DMS 273 (cell line): Measurements from ENCODE around the gene CPNE5.

Source experiments
- DNase-seq: peaks from one replicate; lab custom pipeline; 2025; ENCODE audit not compliant: unreplicated experiment; lab: John Stamatoyannopoulos, UW

CPNE5 gene

DNA sequence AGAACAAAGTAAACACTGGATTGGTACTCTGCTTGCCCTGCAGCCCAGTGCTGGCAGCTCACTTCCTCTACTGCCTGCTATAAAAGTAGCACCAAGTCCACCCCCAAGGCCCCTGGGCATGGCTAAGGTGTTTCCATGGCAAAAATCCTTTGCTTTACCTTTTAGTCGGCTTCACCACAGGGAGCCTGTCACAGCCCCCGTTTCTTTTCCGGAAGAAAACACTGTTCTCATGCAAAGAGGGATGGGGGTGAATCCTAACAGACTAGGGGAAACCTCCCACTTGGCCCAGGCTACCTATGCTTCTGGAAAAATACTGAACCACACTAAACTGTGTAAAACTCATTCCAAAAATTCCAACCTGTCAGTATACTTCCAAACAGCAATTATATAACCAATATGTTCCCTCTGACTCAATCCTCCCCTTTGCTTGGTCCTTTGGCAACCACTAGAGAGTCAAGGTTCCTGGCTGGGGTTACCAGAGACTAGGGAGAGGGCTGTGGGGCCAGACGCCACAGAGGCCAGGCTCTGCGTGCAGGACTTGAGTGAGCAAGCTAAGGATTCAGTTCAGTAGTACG is 19.2 kb upstream of the CPNE5 start:
- no peak for DNase-seq

DNA sequence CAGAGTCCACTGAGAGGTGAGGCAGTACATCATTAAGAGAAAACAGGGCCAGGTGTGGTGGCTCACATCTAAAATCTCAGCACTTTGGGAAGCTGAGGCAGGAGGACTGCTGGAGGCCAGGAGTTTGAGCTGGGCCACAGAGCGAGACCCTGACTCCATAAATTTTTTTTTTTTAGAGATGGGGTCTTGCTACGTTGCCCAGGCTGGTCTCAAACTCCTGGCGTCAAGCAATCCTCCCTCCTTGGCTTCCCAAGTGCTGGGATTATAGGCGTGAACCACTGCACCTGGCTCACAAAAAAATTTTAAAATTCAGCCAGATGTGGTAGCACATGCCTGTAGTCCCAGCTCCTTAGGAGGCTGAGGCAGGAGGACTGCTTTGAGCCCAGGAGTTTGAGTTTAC is 18.1 kb upstream of the CPNE5 start:
- no peak for DNase-seq

DNA sequence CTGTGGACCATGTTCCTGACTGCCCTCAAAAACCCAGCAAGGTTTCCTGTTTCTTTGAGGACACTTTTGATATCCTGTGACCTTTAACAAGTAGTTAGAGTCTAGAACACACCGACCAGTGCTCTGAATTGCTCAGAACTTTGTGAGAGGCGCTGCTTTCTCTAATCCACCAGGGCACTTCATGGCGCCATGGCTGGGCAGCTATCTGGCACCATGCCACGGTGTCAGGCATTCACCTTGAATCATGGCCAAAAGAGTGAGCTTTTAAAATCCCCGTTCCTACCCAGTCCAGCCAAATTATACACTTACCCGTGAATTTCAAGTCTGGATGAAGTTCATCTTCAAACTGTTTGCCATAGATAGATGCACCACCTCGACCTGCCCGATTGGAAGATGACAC is 17.0 kb upstream of the CPNE5 start:
- DNase-seq = no peak

DNA sequence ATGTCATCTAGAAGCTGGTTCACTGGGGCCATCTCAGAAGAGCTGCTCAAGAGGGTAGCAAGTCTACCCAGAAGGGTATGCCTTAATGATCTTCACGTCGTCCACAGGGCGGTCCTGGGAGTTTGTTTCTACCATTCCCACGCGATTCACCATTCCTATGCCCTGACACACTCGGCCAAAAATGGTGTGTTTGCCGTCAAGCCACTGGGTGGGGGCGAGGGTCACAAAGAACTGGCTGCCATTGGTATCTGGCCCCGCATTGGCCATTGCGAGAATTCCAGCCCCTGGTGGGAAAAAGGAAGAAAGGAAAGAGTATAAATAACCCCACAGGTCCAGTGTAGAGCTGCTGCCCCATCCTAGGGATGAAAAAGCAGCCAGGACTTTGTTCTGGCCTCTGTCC is 16.5 kb upstream of the CPNE5 start:
- DNase-seq = no peak

DNA sequence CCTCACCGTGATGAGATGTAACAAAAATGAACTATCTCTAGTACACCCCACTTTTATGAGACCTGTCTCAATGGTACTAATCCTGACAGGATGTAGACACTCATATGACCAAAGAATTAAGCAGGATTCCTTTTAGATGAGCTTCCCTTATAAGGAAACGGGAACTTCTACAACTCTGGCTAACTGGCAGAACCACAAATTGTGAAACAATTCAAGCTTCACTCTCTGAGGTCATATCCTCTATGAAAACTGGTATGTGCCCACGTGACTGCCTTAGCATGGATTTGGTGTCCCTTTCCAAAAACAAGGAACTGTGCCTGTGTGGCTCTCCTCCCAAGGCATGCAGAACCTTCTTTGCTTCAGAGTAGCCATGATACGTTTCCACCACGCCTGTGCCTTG is 14.1 kb upstream of the CPNE5 start:
- no peak for DNase-seq

DNA sequence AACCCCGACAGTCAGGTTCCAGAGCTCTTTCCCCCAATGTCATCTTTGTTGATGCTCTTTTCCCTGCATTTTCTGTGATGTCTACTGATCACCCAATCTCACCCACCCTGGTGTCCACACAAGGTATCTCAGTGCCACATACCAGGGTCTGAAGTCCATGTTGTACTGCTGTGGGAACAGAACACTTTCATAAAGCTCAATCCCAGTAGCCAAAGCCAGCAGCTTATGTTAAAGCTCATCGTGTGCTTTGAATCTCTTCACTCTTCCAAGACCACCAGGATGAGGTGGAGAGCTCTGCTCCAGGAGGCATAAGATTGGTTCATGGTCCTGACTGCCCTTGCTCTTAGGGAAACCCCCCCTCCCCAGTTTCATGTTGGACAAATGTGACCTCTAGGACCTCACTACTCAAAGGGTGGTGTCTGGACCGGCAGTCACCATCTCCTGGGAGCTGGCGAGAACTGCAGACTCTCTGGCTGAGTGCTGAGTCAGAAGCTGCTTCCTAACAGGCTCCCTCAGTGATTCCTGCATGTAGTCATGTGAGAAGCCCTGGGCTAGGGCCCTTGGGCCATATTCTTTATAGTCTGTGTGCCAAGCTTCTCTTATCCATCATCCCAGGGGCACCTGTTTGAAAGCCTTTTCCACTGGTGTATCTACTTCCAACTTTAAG is 13.4 kb upstream of the CPNE5 start:
- no peak for DNase-seq

DNA sequence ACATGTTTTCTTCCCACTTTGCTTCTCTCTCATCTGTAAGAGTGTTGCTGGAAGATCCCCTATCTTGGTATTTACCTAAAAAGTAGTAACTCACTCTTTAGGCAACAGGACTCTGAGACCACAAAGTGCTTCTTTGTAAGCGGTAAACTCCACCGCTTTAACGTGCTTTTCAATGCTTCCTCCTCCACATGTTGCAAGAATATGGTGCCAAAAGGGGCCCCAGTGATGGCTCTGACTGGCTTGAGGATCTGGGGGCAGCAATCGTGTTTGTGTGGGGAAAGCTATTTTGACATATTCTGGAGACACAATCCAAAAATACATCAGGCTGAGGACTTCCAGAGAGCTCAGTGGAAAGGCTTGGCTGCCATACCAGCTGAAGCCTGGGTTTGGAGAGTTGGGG is 12.4 kb upstream of the CPNE5 start:
- no peak for DNase-seq

DNA sequence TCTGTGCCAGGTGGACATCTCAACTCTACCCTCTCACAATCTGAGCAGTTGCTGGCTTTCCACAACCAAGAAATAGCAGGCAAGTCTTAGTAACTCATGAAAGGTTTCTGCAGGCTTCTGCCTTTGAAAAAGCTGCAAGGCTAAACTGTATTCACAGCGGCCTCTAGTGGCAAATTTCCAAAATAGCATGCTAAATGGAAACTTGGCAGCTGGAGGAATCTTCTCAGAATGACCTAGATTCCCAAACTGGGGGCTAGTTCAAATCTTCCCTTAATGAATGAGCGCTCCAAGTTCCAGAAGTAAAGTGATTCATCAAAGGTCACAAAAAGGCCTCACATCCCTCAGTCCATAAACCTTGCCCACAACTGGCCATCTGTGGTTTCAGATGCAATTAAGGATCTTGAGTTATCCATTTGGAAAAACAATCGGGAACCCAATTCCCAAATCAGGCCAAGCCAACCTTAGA is 11.9 kb upstream of the CPNE5 start:
- peak; percentile 87 for DNase-seq

DNA sequence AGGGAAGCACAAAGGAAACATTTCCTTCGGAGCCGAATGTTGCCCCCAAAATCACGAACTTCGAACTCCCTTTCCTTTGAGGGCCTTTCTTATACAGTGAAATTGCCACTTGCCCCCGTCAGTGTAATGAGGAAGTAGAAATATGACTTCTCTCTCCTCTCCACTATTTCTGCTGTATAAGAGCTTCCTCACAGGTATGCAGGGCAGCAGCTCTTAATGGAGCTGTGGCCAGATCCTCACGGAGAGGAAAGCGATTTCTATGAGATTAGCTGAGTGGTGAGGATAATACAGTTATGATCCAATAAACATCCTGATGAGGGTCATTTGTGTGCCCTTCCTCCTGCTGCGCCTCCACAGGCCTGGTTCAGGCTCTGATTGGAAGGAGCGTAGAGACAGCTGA is 10.8 kb upstream of the CPNE5 start:
- DNase-seq = no peak

DNA sequence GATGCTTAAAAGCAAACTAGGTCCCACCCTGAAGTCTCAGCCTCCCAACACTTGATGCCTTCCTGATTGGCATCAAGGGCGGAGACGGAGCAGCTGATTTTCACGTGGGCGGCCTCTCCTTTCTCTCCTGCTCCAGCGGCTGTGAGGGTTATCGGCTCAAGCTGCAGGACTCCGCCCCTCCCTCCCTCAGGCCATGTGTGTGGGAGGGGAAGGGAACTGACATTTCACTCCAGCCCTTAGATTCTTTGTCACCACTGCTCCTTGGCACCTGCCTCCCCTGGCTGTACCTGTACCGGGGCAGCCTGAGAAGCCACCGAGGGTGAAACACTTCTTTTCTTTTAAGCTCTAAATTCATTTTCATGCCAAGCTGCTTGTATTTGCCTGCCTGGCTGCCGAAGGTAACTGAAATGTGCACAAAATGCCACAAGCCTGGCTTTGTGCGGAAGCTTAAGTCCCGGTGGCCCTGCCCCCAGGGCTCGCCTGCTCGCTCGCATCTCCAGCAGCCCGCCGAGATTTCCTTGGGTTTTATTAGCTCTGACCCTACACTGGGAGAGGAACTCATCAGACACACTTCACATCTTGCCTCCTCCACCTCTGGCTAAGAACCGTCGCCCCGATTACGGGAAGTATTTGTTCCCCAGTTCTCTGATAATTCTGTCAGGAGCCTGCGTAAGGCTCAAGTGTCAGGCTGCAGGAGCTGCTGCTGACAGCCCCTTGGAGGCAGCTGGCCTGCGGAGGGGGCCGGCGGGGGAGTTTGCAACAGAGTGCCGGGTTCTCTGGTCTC is 9.6 kb upstream of the CPNE5 start:
- DNase-seq = peak; percentile 31

DNA sequence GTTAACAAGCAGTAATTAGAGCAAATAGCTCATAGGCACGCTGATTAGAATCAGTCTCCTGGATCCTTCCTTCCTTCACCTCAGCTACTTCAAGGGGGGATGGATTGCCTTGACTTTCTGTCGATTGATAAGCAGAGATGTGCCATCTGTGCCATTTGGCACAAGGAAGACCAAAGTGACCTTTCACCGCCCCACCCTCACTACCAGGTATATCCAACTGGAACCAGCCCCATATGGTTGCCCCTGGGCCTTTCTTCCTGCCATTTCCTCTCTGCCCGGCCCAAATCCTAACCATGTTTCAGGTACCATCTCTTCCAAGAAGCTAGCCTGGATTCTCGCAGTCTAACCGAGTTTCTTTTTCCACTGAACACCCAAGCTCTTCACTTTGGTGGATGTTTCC is 8.7 kb upstream of the CPNE5 start:
- no peak for DNase-seq

DNA sequence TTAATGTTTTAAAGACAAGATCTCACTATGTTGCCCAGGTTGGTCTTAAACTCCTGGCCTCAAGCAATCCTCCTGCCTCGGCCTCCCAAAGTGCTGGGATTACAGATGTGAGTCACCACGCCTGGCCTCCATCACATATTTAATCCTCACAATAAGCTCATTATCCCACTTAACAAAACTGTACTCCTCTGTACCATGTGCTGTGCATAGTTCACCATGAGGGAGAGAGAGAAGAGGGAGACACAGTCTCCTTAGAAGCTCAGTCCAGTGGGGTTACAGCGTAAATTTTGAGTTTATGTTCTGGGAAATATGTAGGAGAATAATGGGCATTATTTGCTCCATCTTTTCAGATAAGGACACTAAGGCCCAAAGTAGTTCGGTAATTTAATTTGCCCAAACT is 7.9 kb upstream of the CPNE5 start:
- no peak for DNase-seq

DNA sequence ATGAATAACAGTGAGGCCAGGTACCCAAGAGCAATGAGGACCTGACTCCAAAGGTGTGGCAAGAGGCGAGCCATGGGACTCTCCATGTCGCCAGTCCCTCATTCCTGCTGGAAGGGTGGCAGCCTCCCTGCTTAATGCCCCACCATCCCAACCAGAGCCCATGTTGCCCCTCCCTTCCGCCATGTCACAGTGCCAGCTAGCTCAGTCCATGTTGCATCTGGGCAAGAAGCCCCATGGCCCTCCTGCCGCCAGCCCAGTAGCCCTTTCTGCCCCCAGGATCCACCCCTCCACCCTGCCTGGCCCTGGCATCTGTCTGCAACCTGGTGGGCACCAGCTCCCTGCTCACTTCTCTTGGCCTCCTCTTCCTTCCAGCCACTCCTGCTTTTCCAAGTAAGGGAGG is 6.0 kb upstream of the CPNE5 start:
- DNase-seq = no peak

DNA sequence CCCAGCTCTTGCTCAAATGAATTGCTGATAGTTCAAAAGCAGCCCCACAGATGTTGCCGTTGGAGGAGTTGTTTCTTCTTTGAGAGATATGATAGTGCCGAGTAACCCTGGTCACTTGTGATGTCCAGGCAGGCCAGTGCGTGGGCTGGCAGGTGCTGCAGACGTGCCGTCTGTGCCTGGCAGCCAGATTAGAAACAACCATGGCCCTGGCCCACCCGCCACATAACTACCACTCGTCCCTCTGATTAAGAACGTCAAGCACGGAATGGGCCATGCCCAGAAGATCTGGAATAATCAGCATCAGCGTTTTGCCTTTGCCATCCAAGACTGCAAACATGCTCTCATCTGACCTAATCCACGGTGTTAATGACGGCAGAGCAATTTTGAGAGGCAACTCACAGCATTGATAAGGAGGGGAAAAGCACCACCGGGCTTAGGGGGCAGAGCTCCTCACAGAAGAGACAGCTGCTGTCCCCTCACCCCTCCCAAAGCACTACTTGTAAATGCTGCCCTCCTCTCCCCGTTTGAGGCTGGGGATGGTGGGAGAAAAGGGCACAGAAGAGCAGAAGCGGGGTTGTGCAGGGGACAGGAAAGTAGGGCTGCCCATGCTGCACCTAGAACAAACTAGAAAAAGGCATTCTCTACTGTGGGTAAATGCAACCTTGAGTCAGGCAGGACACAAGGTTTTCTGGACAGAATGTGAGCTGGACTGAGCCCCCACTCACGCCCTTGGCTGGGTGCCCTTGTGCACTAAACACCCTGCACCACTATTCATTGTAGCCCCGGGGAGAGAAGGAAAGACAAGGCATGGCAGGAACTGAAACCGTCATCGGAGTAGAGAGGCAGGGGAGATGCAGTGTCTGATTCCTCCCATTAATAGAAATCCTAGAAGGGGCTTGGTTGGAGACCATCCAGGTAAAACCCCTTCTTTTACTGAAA is 5.3 kb upstream of the CPNE5 start:
- no peak for DNase-seq

DNA sequence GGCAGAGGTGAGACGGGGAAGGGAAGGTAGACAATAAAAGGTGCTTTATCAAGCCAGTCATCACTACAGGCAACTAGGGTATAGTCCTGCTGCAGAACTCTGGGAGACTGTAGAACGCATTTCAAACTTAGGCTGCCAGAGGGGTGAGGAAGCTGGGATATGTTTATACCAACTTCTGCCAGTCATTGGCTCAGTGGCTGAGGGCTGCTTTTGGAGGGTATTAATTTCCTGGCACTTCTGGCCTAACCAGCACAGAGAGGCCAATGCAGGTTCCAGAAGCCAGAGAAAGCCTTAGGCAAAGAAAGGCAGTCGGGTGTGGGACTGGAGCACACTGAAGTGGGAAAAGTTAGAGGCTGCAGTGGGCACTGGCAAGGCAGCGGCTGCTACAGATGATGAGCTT is 3.9 kb upstream of the CPNE5 start:
- DNase-seq = no peak

DNA sequence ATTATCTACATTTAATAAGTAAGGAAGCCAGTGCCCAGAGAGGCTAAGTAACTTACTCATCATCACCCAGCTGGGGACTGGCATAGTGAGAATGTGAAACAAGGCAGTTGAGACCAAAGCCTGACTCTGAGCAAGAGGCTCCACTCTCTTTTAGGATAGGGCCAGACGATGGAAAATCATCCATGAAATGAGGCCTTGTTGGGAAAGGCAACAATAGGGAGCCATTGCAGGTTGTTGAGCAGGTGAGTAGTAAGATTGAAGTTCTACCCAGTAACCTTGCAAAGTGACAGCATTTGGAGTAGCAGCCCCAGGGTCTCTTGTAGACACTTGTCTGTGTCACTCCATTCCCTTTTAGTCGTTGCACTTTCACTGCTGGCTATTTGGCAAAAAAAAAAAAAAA is 2.5 kb upstream of the CPNE5 start:
- no peak for DNase-seq

DNA sequence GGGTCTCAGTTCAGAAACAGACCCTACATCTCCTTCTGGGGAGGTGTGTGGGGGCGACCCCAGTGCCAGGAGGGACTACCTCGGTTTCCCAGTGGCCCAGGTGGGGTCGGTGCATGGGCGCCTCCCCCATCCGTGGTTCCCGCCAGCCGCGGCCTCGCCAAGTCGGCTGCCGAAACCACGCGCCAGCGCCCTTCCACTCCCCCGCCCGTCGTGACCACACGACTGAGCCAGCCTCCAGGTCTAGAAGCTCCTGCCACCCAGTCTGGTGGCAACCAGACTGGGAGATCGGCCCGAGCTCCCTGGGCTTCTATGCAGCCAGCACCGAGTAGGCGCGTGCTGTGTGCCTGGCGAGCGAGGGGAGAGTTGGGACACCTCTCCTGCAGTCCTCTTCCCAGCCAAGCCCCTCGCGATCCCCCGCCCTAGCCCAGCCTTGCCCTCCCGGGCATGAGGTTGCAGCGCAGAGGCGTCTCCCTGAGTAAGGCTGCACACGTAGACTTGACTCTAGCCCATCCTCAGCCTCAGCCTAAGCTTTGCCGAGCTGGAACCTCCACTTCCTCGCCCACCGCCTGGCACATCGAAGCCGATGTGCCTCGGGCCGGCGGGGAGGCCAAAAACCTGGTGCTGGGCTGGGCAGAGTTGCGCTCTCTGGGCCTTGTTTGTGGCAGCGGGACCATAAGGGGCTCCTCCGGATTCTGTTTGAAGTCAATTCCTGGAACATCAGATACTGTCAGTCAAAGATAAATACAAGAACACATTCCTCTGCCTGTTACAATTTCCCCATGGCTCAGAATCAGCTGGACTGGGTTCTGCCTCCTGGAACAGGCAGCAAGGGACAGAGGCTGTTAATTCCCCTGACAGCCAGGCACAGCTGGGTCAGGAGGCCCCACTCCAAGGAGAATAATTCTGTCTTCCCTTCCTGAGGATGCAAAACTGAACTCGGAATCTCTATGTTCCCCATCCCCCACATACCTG is 1.5 kb upstream of the CPNE5 start:
- DNase-seq = peak; percentile 52

DNA sequence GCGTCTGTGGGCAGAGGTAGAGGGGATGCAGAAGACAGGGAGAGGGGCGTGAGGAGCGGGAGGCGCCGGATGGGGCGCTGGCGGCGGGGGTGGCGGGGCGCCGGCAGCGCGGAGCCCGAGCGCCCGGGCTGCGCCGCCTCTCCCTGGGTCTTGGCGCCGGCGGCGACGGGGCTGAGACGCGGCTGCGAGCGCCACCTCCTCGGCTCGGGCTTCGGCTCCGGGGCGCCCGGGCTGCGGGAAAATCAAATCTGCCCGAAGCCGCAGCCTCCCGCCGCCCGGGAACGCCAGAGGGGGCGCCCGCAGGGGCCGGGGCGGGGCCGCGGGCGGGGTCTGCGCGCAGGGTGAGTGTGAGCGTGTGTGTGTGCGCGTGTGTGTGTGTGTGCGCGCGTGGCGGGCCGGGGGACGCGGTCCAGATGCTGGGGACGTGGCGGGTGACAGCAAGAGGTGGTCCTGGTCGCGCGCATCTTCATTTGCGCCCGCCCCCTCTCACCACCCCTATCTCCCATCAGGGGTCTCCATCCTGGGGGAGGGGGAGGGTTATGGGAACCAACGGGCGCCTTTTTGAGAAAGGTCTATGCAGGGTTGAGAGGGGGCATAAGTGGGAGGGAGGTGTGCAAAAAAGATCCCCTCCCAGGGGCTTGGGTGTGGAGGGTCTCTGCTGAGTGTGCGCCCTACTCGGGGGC is 646 bp upstream of the CPNE5 start:
- DNase-seq = peak; percentile 83

DNA sequence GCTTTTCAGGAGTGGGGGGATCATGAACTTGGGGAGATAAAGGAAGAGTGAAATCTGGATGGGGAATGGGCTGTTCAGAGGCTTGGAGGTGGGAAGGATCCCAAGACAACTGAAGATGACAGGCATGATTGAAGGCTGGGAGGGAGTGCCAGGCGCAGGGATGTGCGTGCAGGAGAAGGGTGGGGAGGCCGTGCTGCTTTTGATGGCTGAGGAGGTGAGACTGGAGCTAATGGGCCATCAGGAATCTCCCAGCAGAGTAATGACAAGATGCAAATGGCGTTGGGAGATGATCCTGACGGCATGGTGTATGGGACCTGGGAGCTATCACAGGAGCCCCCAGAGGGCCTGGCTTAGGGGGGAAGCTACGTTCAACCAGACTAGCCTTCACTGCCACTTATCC is 1.6 kb downstream of the CPNE5 start:
- no peak for DNase-seq

DNA sequence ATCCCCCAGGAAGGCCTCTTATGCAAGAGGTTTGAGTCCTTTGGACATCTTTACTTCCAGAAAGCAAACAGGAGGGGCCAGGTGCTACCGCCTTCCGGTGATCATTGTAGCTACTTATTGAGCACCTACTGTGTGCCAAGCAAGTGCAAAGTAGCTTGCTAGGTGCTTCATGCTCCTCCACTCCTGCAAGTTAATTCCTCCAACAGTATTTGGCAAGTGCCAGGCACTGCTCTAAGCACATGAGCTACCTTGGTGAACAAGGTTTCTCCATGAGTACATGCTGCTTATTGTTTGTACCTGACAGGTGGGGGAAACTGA is 2.3 kb downstream of the CPNE5 start:
- DNase-seq = no peak
